Measurements from ENCODE around the gene SH2D7. TPM values are rescaled to one million over a fixed set of nuclear protein-coding genes. Genes with fewer than 3 reads are reported as not detected.

SH2D7 gene
- total RNA-seq, 1 experiment from 2014 or later = not detected

DNA sequence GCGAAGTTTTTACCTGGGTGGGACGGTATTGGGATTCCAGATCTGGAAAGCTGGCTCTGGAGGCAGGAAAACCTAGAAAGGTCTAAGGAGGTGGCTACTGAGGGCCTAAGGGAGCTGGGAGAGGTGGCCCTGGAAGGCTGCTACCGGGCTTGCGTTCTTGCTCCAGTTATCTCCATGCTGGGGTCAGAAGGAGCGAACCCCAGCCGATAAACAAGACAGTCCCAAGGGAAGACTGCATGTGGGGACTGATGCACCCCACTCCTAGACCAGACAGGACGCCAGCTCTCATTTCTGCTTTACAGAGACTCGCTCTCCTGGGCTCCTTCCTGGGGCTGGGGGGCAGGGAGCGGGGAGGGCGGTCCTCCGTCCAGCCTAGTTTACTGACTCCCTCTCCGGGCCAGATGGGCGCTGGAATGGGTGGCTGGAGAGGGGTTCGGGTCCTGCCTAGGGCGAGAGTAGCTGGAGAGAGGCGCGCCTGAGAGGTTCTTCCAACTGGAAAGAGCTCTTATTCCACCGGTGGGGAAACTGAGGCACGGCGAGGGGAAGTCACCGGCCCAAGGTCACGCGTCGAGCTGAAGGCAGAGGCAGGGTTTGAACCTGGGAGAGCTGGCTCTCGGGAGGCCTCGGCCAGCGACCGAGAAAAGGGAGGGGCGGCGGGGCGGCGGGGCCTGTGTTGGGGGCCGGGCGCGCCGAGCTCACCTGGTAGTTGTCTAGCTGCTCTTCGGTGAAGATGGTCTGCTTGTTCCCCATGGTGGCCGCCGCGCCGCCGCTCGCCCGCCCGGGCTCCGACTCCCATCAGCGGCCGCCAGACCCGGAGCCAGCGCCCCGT lies 38.3 kb downstream of the SH2D7 start:
- no peaks in the 10 kb centered on the region for H3K27me3 Mint-ChIP-seq (ENCODE audit: unreplicated experiment)
- peak overlapping the region; percentile 75 for H3K4me3 Mint-ChIP-seq (ENCODE audit: low read depth, unreplicated experiment)
- BruUV-seq (replicated peaks) = TSS peak; percentile 23
- H3K4me1 Mint-ChIP-seq (ENCODE audit: low read depth, unreplicated experiment) = peaks cover 36% of the 10 kb centered on the region
- TF ChIP-seq, protein P1, sequence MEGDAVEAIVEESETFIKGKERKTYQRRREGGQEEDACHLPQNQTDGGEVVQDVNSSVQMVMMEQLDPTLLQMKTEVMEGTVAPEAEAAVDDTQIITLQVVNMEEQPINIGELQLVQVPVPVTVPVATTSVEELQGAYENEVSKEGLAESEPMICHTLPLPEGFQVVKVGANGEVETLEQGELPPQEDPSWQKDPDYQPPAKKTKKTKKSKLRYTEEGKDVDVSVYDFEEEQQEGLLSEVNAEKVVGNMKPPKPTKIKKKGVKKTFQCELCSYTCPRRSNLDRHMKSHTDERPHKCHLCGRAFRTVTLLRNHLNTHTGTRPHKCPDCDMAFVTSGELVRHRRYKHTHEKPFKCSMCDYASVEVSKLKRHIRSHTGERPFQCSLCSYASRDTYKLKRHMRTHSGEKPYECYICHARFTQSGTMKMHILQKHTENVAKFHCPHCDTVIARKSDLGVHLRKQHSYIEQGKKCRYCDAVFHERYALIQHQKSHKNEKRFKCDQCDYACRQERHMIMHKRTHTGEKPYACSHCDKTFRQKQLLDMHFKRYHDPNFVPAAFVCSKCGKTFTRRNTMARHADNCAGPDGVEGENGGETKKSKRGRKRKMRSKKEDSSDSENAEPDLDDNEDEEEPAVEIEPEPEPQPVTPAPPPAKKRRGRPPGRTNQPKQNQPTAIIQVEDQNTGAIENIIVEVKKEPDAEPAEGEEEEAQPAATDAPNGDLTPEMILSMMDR (IDR thresholded peaks at IDR 0.05; ENCODE audit: unreplicated experiment) = no peak
- intact Hi-C loops (cut with micrococcal nuclease; ENCODE audit: unreplicated experiment) = loop anchor here (5.0 kb wide), 2 partner anchors 47 to 112 kb away; no protein-coding TSS in a partner anchor
- peaks cover 28% of the 10 kb centered on the region for H3K36me3 Mint-ChIP-seq (ENCODE audit: insufficient read depth, unreplicated experiment)
- H3K9me3 Mint-ChIP-seq (ENCODE audit: low read depth, unreplicated experiment) = no peaks in the 10 kb centered on the region
- H3K27ac Mint-ChIP-seq (ENCODE audit: unreplicated experiment) = peak overlapping the region; percentile 76
- DNase-seq = no peak
- CTCF ChIA-PET = interaction anchor here (0.6 to 2.1 kb wide), 9 partner anchors 12 to 122 kb away, joined by 3 to 10 read pairs (median 3); no protein-coding TSS in a partner anchor

- DNase-seq = peak; percentile 90
- Mint-ChIP-seq H3K27ac (ENCODE audit: unreplicated experiment) (peak within 1 kb of the TSS; percentile 76), H3K9me3 (ENCODE audit: low read depth, unreplicated experiment) (no peaks in the 10 kb centered on the region), H3K27me3 (ENCODE audit: unreplicated experiment) (no peaks in the 10 kb centered on the region), H3K36me3 (ENCODE audit: insufficient read depth, unreplicated experiment) (peaks cover 28% of the 10 kb centered on the region), H3K4me1 (ENCODE audit: low read depth, unreplicated experiment) (peaks cover 36% of the 10 kb centered on the region), H3K4me3 (ENCODE audit: low read depth, unreplicated experiment) (peak within 1 kb of the TSS; percentile 75)
- CTCF ChIA-PET = interaction anchor here (0.6 to 2.1 kb wide), 8 partner anchors 16 to 121 kb away, joined by 3 to 10 read pairs (median 4); no protein-coding TSS in a partner anchor
- BruUV-seq (replicated peaks) = TSS peak; percentile 62
- intact Hi-C loops (cut with micrococcal nuclease; ENCODE audit: unreplicated experiment) = loop anchor here (5.0 kb wide), 2 partner anchors 46 to 111 kb away; no protein-coding TSS in a partner anchor
- TF ChIP-seq, protein P1 (IDR thresholded peaks at IDR 0.05; ENCODE audit: unreplicated experiment) = peak; percentile 88
These were observed 39.1 kb downstream of the SH2D7 start, which contains the start of gene CIB2 for GRCh38 chr15:78131295-78132061. CIB2 (minus strand) TSS chr15:78131445; CDS start chr15:78131215, 230 bp downstream.

- CTCF ChIA-PET = interaction anchor here (1.4 kb wide), 1 partner anchor 15 kb away, joined by 3 read pairs; the partner anchor contains the start of gene IDH3A
- no TSS peak for BruUV-seq (replicated peaks)
- Mint-ChIP-seq H3K36me3 (ENCODE audit: insufficient read depth, unreplicated experiment) (peaks cover 28% of the 10 kb centered on the region), H3K27ac (ENCODE audit: unreplicated experiment) (peak overlapping the region; percentile 65), H3K4me1 (ENCODE audit: low read depth, unreplicated experiment) (peaks cover 25% of the 10 kb centered on the region), H3K4me3 (ENCODE audit: low read depth, unreplicated experiment) (peak overlapping the region; percentile 31), H3K27me3 (ENCODE audit: unreplicated experiment) (no peaks in the 10 kb centered on the region), H3K9me3 (ENCODE audit: low read depth, unreplicated experiment) (no peaks in the 10 kb centered on the region)
- intact Hi-C loops (cut with micrococcal nuclease; ENCODE audit: unreplicated experiment) = loop anchor here (2.0 to 5.0 kb wide), 3 partner anchors 15 to 108 kb away; partner anchors contain the start of gene IDH3A
- DNase-seq = peak; percentile 71
- TF ChIP-seq, protein P1 (IDR thresholded peaks at IDR 0.05; ENCODE audit: unreplicated experiment) = no peak
These were observed 41.4 kb downstream of the SH2D7 start for GRCh38 chr15:78133801-78134200.

- Mint-ChIP-seq H3K4me3 (ENCODE audit: low read depth, unreplicated experiment) (no peak overlapping the region), H3K9me3 (ENCODE audit: low read depth, unreplicated experiment) (no peaks in the 10 kb centered on the region), H3K27ac (ENCODE audit: unreplicated experiment) (no peak overlapping the region), H3K27me3 (ENCODE audit: unreplicated experiment) (no peaks in the 10 kb centered on the region), H3K4me1 (ENCODE audit: low read depth, unreplicated experiment) (no peaks in the 10 kb centered on the region), H3K36me3 (ENCODE audit: insufficient read depth, unreplicated experiment) (no peaks in the 10 kb centered on the region)
- DNase-seq = no peak
- CTCF ChIA-PET = interaction anchor here (0.6 to 1.3 kb wide), 3 partner anchors 10 to 56 kb away, joined by 3 to 4 read pairs (median 3); partner anchors contain the start of gene IDH3A
- intact Hi-C loops (cut with micrococcal nuclease; ENCODE audit: unreplicated experiment) = no loop called here
- BruUV-seq (replicated peaks) = no TSS peak
- TF ChIP-seq, protein P1 (IDR thresholded peaks at IDR 0.05; ENCODE audit: unreplicated experiment) = no peak
These were observed 47.2 kb downstream of the SH2D7 start for GRCh38 chr15:78139578-78139977.
